Measurements from ENCODE around the gene DGKH. TPM values are rescaled to one million over a fixed set of nuclear protein-coding genes. Genes with fewer than 3 reads are reported as not detected.
"Not testable (repeated sequence)": the region's sequence is repeated elsewhere in the genome, so short reads cannot be mapped to it uniquely, and the experiment has no call there.

DGKH gene
- total RNA-seq, 1 donor from 2014 or later: 16.7 TPM

GRCh38 chr13:42112864-42113263, 64.4 kb downstream of the DGKH start:
- DNase-seq (ENCODE audit: low read depth in 2 of 2): no peak

GRCh38 chr13:42113478-42113877, 65.0 kb downstream of the DGKH start:
- DNase-seq (ENCODE audit: low read depth in 2 of 2): peak in 1 of 2 donors; percentile 19

GRCh38 chr13:42114278-42114677, 65.8 kb downstream of the DGKH start:
- DNase-seq (ENCODE audit: low read depth in 2 of 2): no peak

- no peak for DNase-seq (ENCODE audit: low read depth in 2 of 2)
These were observed 66.5 kb downstream of the DGKH start for GRCh38 chr13:42114912-42115311.

GRCh38 chr13:42116225-42116624, 67.8 kb downstream of the DGKH start:
- no peak for DNase-seq (ENCODE audit: low read depth in 2 of 2)

GRCh38 chr13:42119041-42119440, 70.6 kb downstream of the DGKH start:
- DNase-seq (ENCODE audit: low read depth in 2 of 2): no peak

GRCh38 chr13:42119875-42120274, 71.4 kb downstream of the DGKH start:
- DNase-seq (ENCODE audit: low read depth in 2 of 2): no peak

GRCh38 chr13:42123600-42123999, 75.2 kb downstream of the DGKH start:
- no peak for DNase-seq (ENCODE audit: low read depth in 2 of 2)

GRCh38 chr13:42125046-42125445, 76.6 kb downstream of the DGKH start:
- no peak for DNase-seq (ENCODE audit: low read depth in 2 of 2)

GRCh38 chr13:42127047-42127446, 78.6 kb downstream of the DGKH start:
- no peak for DNase-seq (ENCODE audit: low read depth in 2 of 2)

GRCh38 chr13:42129033-42129432, 80.6 kb downstream of the DGKH start:
- no peak for DNase-seq (ENCODE audit: low read depth in 2 of 2)

- DNase-seq (ENCODE audit: low read depth in 2 of 2): no peak
These were observed 88.1 kb downstream of the DGKH start for GRCh38 chr13:42136518-42136917.

GRCh38 chr13:42137856-42138537, 89.5 kb downstream of the DGKH start:
- DNase-seq (ENCODE audit: low read depth in 2 of 2): no peak

- DNase-seq (ENCODE audit: low read depth in 2 of 2): no peak
These were observed 92.0 kb downstream of the DGKH start for GRCh38 chr13:42140494-42140893.

GRCh38 chr13:42141052-42141451, 92.6 kb downstream of the DGKH start:
- not testable (repeated sequence) for DNase-seq (ENCODE audit: low read depth in 2 of 2)

- no peak for DNase-seq (ENCODE audit: low read depth in 2 of 2)
These were observed 97.9 kb downstream of the DGKH start for GRCh38 chr13:42146359-42146758.

- DNase-seq (ENCODE audit: low read depth in 2 of 2): no peak
These were observed 100.1 kb downstream of the DGKH start for GRCh38 chr13:42148538-42148937.

- peak in 1 of 2 donors; percentile 5 for DNase-seq (ENCODE audit: low read depth in 2 of 2)
These were observed 100.7 kb downstream of the DGKH start for GRCh38 chr13:42149136-42149535.

- DNase-seq (ENCODE audit: low read depth in 2 of 2): no peak
These were observed 103.3 kb downstream of the DGKH start for GRCh38 chr13:42151781-42152180.

GRCh38 chr13:42152495-42152894, 104.0 kb downstream of the DGKH start:
- DNase-seq (ENCODE audit: low read depth in 2 of 2): no peak

GRCh38 chr13:42153199-42154113, 105.0 kb downstream of the DGKH start:
- peak in 1 of 2 donors; percentile 5 for DNase-seq (ENCODE audit: low read depth in 2 of 2)

- DNase-seq (ENCODE audit: low read depth in 2 of 2): no peak
These were observed 106.8 kb downstream of the DGKH start for GRCh38 chr13:42155251-42155650.

- DNase-seq (ENCODE audit: low read depth in 2 of 2): not testable (repeated sequence)
These were observed 114.9 kb downstream of the DGKH start for GRCh38 chr13:42163338-42163737.

Measured in lung microvascular endothelial cell (primary cell).